ENCODE measurements around the gene TTBK1.

Gene TTBK1

DNA sequence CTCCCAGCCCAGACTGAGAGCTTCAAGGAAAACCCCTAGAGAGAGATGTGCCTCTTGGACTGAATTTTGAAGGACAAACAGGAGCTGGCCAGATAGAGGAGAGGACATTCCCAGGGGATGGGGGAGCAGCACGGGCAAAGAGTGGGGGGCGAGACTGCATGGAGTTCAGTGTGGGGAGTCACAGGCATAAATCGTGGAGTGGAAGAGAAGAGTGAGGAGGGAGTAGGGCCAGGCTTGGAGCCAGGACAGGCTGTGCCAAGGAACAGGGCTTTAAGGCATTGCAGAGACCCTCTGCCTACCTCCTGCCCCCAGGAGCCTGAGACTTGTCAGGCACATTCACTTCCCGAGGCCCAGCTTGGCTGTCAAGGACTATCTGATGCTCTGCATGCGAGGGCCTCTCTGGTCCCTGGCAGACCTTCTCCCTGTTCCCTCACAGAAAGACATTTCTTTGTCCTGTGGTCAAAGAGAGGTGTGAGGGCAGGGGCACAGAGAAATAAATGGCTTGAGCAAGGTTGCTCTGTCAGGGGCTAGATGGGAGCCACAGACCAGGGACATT is 49.6 kb downstream of the TTBK1 start:
- Histone ChIP-seq H3K27ac (ENCODE audit: low read length) (no peak overlapping the region), H3K36me3 (replicated peaks; ENCODE audit: low read depth, low read length) (no peaks in the 10 kb centered on the region), H3K27me3 (ENCODE audit: low read depth, low read length) (no peaks in the 10 kb centered on the region), H3K4me1 (ENCODE audit: low read length) (no peaks in the 10 kb centered on the region), H4K20me1 (ENCODE audit: insufficient read depth, low read length) (no peaks in the 10 kb centered on the region), H3K79me2 (ENCODE audit: low read length) (no peaks in the 10 kb centered on the region), H3K4me2 (ENCODE audit: low read length) (no peak overlapping the region), H3K9ac (ENCODE audit: low read length) (no peak overlapping the region), H2AFZ (ENCODE audit: low read depth, low read length) (no peak overlapping the region), H3K9me3 (ENCODE audit: insufficient read depth, low read length) (no peaks in the 10 kb centered on the region), H3K4me3 (ENCODE audit: low read length) (no peak overlapping the region)
- TF ChIP-seq EZH2phosphoT487 (IDR thresholded peaks at IDR 0.05; ENCODE audit: low read depth) = no peak
- TF ChIP-seq, protein P1, sequence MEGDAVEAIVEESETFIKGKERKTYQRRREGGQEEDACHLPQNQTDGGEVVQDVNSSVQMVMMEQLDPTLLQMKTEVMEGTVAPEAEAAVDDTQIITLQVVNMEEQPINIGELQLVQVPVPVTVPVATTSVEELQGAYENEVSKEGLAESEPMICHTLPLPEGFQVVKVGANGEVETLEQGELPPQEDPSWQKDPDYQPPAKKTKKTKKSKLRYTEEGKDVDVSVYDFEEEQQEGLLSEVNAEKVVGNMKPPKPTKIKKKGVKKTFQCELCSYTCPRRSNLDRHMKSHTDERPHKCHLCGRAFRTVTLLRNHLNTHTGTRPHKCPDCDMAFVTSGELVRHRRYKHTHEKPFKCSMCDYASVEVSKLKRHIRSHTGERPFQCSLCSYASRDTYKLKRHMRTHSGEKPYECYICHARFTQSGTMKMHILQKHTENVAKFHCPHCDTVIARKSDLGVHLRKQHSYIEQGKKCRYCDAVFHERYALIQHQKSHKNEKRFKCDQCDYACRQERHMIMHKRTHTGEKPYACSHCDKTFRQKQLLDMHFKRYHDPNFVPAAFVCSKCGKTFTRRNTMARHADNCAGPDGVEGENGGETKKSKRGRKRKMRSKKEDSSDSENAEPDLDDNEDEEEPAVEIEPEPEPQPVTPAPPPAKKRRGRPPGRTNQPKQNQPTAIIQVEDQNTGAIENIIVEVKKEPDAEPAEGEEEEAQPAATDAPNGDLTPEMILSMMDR (IDR thresholded peaks at IDR 0.05; ENCODE audit: low read depth, low read length) = no peak

DNA sequence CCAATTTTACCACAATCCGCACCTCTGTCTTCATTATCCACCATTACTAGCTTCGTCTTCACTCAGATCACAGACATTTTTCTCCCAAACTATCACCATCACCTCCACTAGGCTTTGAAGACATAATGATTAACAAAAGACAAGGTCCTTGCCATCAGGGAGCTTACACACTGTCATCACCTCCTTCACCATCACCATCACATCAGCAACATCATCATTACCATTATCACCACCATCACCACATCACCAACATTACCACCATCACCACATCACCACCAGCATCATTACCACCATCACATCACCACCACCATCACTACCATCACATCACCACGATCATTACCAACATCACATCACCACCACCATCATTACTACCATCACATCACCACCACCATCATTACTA is 50.4 kb downstream of the TTBK1 start:
- no peaks in the 10 kb centered on the region for H3K36me3 ChIP-seq (replicated peaks; ENCODE audit: low read depth, low read length)

DNA sequence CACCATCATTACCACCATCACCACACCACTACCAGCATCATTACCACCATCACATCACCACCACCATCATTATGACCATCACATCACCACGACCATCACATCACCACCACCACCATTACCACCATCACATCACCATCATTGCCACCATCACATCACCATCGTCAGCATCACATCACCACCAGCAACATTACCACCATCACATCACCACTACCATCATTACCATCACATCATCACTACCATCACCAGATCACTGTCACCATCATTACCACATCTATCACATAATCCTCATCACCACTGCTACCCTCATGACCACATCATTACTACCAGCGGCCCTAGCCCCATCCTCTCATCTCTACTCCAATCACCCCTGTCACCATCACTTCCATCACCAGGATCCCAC is 51.3 kb downstream of the TTBK1 start:
- Histone ChIP-seq H3K4me2 (ENCODE audit: low read length) (no peak overlapping the region), H3K36me3 (replicated peaks; ENCODE audit: low read depth, low read length) (no peaks in the 10 kb centered on the region), H3K9me3 (ENCODE audit: insufficient read depth, low read length) (no peaks in the 10 kb centered on the region), H4K20me1 (ENCODE audit: insufficient read depth, low read length) (no peaks in the 10 kb centered on the region), H3K79me2 (ENCODE audit: low read length) (no peaks in the 10 kb centered on the region), H3K27ac (ENCODE audit: low read length) (no peak overlapping the region), H2AFZ (ENCODE audit: low read depth, low read length) (no peak overlapping the region), H3K9ac (ENCODE audit: low read length) (no peak overlapping the region), H3K4me3 (ENCODE audit: low read length) (no peak overlapping the region), H3K27me3 (ENCODE audit: low read depth, low read length) (no peaks in the 10 kb centered on the region), H3K4me1 (ENCODE audit: low read length) (peaks cover 2% of the 10 kb centered on the region)
- TF ChIP-seq EZH2phosphoT487 (IDR thresholded peaks at IDR 0.05; ENCODE audit: low read depth) = no peak
- TF ChIP-seq, protein P1 (IDR thresholded peaks at IDR 0.05; ENCODE audit: low read depth, low read length) = no peak

More for the DNA sequence above, 50.4 kb downstream of the TTBK1 start:
- no peak overlapping the region for H2AFZ ChIP-seq (ENCODE audit: low read depth, low read length)
- H3K4me2 ChIP-seq (ENCODE audit: low read length) = no peak overlapping the region
- no peaks in the 10 kb centered on the region for H3K27me3 ChIP-seq (ENCODE audit: low read depth, low read length)
- no peak overlapping the region for H3K9ac ChIP-seq (ENCODE audit: low read length)
- no peaks in the 10 kb centered on the region for H4K20me1 ChIP-seq (ENCODE audit: insufficient read depth, low read length)
- no peak overlapping the region for H3K27ac ChIP-seq (ENCODE audit: low read length)
- no peaks in the 10 kb centered on the region for H3K4me1 ChIP-seq (ENCODE audit: low read length)
- no peaks in the 10 kb centered on the region for H3K79me2 ChIP-seq (ENCODE audit: low read length)
- no peak overlapping the region for H3K4me3 ChIP-seq (ENCODE audit: low read length)
- H3K9me3 ChIP-seq (ENCODE audit: insufficient read depth, low read length) = no peaks in the 10 kb centered on the region
- TF ChIP-seq EZH2phosphoT487 (IDR thresholded peaks at IDR 0.05; ENCODE audit: low read depth) = no peak
- TF ChIP-seq, protein P1 (IDR thresholded peaks at IDR 0.05; ENCODE audit: low read depth, low read length) = no peak

DNA sequence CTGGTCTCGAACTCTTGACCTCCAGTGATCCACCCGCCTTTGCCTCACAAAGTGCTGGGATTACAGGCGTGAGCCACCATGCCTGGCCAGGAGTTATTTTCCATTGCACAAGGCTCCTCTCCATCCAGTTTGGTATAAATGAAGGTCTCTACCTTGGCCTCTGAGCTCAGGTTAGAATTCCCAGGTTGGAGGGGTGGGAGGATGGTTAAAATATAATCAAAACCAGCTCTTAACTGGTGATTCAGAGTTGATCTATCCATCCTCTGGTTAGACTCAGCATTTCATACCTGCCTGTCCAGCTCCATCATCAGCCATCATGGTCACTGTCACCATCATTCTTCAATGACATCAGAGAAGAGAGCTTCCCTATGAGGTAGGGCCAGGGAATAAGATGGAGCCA is 52.2 kb downstream of the TTBK1 start:
- TF ChIP-seq EZH2phosphoT487 (IDR thresholded peaks at IDR 0.05; ENCODE audit: low read depth) = no peak
- TF ChIP-seq, protein P1 (IDR thresholded peaks at IDR 0.05; ENCODE audit: low read depth, low read length) = no peak
- Histone ChIP-seq H3K27ac (ENCODE audit: low read length) (no peak overlapping the region), H3K79me2 (ENCODE audit: low read length) (no peaks in the 10 kb centered on the region), H3K4me2 (ENCODE audit: low read length) (no peak overlapping the region), H2AFZ (ENCODE audit: low read depth, low read length) (no peak overlapping the region), H3K36me3 (replicated peaks; ENCODE audit: low read depth, low read length) (no peaks in the 10 kb centered on the region), H3K9me3 (ENCODE audit: insufficient read depth, low read length) (no peaks in the 10 kb centered on the region), H3K4me3 (ENCODE audit: low read length) (no peak overlapping the region), H4K20me1 (ENCODE audit: insufficient read depth, low read length) (no peaks in the 10 kb centered on the region), H3K4me1 (ENCODE audit: low read length) (peaks cover 11% of the 10 kb centered on the region), H3K27me3 (ENCODE audit: low read depth, low read length) (no peaks in the 10 kb centered on the region), H3K9ac (ENCODE audit: low read length) (no peak overlapping the region)

Measured in OCI-LY3 (cell line).